Kidney epithelial cell (primary cell): ENCODE results near the gene LMOD1. TPM values are rescaled to one million over a fixed set of nuclear protein-coding genes. Genes with fewer than 3 reads are reported as not detected.

ENCODE experiments used
- DNase-seq: peaks from one replicate; pipeline ENCODE4 v3.0.0-alpha.2; 2010; ENCODE audit warnings: low read depth
- H3K27me3 ChIP-seq: 2 replicates; pipeline ENCODE4 v1.6.0; 2011; ENCODE audit warnings: low read length; ENCODE audit not compliant: control insufficient read depth, insufficient read depth
- H3K36me3 ChIP-seq: 2 replicates; pipeline ENCODE4 v1.5.1; 2011; ENCODE audit warnings: low read length; ENCODE audit not compliant: control insufficient read depth, insufficient read depth
- H3K4me3 ChIP-seq: 2 replicates; pipeline ENCODE4 v1.5.1; 2011; ENCODE audit warnings: low read depth, mild to moderate bottlenecking, control low read depth, low read length
- total RNA-seq: library from RNA; depleted of rRNA; stranded (reverse); fragments of >200 nt; gene quantifications from 2 replicates; pipeline ENCODE4 v1.2.3, GENCODE V29; 2015
- TF ChIP-seq, protein P1 (sequence below): IDR thresholded peaks from 2 replicates; pipeline ENCODE4 v1.5.1; 2011; ENCODE audit warnings: mild to moderate bottlenecking, moderate library complexity, low read length, control low read depth, inconsistent platforms; ENCODE audit not compliant: insufficient read depth, poor library complexity, severe bottlenecking

Gene LMOD1
- total RNA-seq = under 0.01 and 0.07 TPM in 2 replicates

- Histone ChIP-seq H3K27me3 (peaks cover 5% of the 10 kb centered on the region), H3K36me3 (no peaks in the 10 kb centered on the region), H3K4me3 (peak within 1 kb of the TSS; percentile 21)
- TF ChIP-seq, protein P1, sequence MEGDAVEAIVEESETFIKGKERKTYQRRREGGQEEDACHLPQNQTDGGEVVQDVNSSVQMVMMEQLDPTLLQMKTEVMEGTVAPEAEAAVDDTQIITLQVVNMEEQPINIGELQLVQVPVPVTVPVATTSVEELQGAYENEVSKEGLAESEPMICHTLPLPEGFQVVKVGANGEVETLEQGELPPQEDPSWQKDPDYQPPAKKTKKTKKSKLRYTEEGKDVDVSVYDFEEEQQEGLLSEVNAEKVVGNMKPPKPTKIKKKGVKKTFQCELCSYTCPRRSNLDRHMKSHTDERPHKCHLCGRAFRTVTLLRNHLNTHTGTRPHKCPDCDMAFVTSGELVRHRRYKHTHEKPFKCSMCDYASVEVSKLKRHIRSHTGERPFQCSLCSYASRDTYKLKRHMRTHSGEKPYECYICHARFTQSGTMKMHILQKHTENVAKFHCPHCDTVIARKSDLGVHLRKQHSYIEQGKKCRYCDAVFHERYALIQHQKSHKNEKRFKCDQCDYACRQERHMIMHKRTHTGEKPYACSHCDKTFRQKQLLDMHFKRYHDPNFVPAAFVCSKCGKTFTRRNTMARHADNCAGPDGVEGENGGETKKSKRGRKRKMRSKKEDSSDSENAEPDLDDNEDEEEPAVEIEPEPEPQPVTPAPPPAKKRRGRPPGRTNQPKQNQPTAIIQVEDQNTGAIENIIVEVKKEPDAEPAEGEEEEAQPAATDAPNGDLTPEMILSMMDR = no peak
- DNase-seq = peak; percentile 63
Measured at GRCh38 chr1:201946224-201946908, at the start of gene LMOD1. LMOD1 (minus strand) TSS chr1:201946548; CDS start chr1:201946340, 208 bp downstream.

DNA sequence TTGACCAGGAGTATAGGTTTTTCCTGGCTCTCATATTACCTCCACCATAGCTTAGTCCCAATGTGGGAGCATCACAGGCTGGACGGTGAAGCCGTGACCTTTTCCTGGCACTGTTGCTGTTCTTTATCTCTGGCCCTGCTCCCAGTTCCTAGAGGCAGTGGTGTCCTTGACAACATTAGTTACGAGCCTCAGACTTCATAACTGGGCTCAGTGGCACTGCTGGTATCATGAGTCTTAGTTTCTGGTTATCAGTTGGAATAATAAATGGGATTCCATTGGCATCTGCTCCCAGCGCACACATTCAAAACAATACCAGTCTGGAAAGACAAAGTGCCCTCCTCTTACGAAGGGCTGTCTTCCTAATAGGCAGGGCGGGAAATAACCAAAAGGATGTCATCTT, 44.1 kb upstream of the LMOD1 start:
- TF ChIP-seq, protein P1 = no peak
- H3K4me3 ChIP-seq = no peak overlapping the region
- H3K36me3 ChIP-seq = peaks cover 1% of the 10 kb centered on the region

DNA sequence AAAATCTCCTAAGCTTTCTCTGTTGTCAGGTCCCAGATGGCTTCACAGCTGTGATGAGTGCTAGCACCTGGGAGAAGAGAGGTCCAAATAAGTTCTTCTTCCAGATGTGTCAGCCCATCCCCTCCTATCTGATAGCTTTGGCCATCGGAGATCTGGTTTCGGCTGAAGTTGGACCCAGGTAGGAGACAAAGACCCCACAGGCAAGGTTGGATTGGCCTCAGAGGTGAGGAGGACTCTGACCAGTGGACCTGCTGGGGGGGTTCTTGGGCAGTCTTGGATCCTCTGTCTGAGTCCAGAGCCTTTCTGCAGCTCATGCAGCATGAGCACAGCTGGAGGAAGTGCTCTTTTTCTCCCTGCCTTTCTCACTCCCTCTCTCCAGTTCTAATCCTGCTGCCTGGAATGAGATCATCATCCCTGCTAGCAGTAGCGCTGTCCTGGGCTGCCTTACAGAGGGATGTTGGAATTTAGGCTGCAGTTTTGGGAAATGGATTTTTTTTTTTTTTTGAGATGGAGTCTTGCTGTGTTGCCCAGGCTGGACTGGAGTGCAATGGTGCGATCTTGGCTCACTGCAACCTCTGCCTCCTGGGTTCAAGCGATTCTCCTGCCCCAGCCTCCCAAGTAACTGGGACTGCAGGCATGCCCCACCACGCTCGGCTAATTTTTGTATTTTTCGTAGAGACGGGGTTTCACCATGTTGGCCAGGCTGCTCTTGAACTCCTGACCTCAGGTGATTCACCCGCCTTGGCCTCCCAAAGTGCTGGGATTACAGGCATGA, 43.2 kb upstream of the LMOD1 start:
- Histone ChIP-seq H3K4me3 (no peak overlapping the region), H3K27me3 (no peaks in the 10 kb centered on the region), H3K36me3 (no peaks in the 10 kb centered on the region)
- no peak for DNase-seq
- TF ChIP-seq, protein P1 = no peak

More for the DNA sequence above, 44.1 kb upstream of the LMOD1 start:
- no peaks in the 10 kb centered on the region for H3K27me3 ChIP-seq
- DNase-seq = no peak

DNA sequence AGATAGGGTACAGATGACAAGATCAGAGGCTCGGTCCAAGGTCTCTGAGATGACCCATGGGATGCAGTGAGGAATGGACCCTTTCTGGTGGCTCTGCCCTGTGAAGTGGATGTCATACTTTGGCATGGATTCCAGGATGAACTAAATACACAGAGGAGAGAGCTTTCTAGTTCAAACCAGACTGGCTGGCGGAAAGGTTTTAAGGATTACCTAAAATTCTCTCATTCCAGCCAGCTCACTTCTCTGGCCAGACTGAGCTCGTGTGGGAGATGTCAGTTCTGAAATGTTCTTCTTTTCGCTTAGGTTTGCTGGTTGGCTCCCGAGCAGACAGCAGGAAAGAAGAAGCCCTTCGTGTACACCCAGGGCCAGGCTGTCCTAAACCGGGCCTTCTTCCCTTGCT, 42.3 kb upstream of the LMOD1 start:
- no peak overlapping the region for H3K4me3 ChIP-seq
- TF ChIP-seq, protein P1 = no peak
- DNase-seq = no peak
- H3K27me3 ChIP-seq = no peaks in the 10 kb centered on the region
- no peaks in the 10 kb centered on the region for H3K36me3 ChIP-seq

GRCh38 chr1:201985355-201985754, 39.0 kb upstream of the LMOD1 start:
- Histone ChIP-seq H3K27me3 (no peaks in the 10 kb centered on the region), H3K36me3 (no peaks in the 10 kb centered on the region), H3K4me3 (no peak overlapping the region)
- TF ChIP-seq, protein P1 = no peak
- no peak for DNase-seq
